Measurements from ENCODE around the gene NR5A2.

Gene NR5A2

DNA sequence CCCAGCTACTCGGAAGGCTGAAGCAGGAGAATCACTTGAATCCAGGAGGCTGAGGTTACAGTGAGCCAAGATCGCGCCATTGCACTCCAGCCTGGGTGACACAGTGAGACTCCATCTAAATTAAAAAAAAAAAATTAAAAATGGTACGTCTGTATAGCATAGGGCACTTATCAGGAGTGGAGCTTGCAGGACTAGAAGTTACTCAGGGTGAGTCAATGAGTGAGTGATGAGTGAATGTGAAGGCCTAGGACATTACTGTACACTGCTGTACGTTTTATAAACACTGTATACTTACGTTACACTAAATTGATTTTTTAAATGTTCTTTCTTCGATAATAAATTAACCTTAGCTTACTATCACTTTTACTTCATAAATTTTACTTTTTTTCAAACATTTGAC, 183.6 kb downstream of the NR5A2 start:
- no peak for DNase-seq

- no peak for DNase-seq
Observed at GRCh38 chr1:200213392-200213791, 185.9 kb downstream of the NR5A2 start.

GRCh38 chr1:200213921-200214320, 186.4 kb downstream of the NR5A2 start:
- DNase-seq = no peak

- DNase-seq = no peak
Observed at GRCh38 chr1:200215350-200215749, 187.8 kb downstream of the NR5A2 start.

- no peak for DNase-seq
Observed at GRCh38 chr1:200217703-200218102, 190.2 kb downstream of the NR5A2 start.

DNA sequence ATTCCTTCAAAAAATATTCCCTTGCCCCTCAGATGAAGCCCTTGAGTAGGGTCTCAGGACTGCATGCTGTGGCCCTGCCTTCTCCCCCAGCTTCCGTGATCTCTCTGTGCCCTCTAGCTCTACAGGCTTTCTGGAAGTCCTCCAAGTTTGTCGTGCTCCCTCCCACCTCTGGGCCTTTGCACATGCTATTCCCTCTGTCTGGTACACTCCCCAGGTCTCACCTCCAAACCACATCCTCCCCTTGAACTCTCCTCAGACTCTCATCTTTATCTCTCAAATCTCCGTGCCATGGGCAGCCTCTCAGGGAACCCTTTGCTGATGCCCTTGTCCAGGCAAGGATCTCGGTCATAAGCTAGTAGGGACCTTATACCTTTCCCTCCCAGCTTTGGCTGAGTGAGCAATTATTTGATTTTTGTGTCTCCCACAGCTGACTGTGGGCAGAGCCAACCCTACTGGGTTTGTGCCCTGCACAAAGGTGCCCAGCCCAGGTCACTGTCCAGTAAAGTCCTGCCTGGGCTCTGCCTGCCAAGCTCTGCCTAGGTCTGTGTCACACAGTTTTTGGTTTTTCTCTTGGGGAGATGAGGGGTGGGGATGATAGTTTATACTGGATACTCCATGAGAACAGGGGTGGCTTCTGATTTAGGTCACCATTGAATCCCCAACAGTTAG, 194.2 kb downstream of the NR5A2 start:
- DNase-seq = no peak

DNA sequence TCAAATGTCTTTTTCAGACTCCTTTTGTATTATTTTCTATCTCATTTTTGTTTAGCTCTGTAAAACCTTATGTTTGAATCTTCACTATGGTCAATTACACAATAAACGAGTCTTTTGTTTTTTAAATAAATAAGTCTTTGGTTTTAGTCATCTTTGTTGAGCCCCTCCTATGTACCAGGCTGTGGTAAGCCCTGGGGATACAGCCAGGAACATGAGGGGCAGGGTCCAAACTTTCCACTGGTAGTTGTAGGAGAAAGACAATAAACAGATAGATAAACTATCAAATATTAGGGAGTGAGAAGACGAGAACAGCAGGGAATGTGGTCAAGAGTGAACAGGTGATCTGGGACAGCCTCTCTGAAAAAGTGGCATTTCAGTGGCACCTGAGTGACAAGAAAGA, 195.7 kb downstream of the NR5A2 start:
- no peak for DNase-seq

DNA sequence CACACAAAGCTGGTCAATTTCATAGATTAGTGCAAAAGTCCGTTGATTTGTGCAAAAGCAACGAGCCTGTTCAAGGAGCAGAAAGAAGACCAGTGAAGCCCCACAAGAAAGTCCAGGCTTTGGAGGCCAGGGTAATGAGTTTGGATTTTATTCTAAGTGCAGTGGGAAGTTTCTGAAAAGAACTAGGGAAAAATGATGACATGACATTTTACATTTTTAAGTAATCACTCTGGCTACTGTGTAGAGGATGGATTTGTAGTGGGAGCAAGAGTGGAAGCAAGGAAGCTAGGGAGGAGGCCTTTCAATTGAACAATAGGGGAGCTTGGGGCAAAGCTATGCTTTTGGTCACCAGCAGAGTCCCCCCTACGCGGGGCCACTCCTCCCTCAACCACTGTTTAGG, 196.1 kb downstream of the NR5A2 start:
- DNase-seq = no peak

- DNase-seq = no peak
Observed at GRCh38 chr1:200224315-200224714, 196.8 kb downstream of the NR5A2 start.

DNA sequence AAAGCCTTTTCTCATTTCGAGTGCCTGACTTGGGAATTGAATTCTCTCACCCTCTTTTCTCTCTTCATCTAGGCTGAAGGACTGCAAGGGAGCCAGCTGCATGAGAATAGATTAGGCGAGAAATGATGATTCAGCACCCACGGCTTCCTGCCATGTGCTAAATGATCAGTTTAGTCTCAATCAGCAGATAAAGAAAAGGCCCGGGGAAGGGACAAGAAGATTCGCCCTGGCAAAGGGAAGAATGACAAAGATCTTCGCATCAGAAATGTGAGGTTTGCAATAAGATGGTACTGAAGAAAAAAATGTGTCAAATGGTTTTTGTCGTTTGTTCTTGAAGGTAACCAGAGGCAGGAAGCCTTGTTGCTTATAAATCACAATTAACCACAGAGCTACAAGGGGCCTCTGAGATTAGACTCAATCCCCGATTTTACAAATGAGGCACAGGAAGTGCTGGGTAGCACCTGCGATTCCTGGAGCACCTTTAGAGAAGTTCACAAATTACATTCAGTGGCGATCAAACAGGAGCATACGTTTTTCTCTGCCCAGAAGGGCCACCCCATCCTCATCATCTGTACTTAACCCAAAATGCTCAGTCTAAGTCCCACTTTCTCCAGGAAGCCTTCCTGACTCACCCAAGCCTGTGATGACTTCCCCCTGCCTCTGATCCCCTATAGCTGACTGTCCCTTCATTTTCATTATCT, 198.9 kb downstream of the NR5A2 start:
- no peak for DNase-seq

- no peak for DNase-seq
Observed at GRCh38 chr1:200226969-200227303, 199.4 kb downstream of the NR5A2 start.
